ENCODE measurements around the gene TTC7B. TPM values are rescaled to one million over a fixed set of nuclear protein-coding genes. Genes with fewer than 3 reads are reported as not detected.

TTC7B gene
- total RNA-seq, 1 experiment from 2014 or later: 70.6 TPM

DNA sequence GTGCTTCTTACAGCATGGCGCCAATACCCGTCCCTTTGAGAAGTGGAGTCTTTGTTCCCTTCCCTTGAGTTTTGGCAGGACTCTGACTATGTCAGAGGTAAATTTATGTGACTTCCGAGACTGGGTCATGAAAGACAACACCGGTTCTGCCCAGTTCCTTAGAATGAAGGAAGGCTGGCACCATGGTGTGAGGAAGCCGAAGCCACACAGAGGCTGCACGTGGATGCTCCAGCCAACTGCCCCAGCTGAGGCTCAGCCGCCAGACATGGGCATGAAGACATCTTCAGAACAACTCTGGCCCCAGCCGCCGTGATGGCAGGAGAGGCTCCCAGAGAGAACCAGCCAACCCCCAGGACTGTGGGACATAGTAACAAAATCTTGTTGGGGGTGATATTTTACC lies 308.2 kb downstream of the TTC7B start (continued):
- TF ChIP-seq EZH2phosphoT487 (IDR thresholded peaks at IDR 0.05; ENCODE audit: borderline replicate concordance) (no peak), TCF7L2 (IDR thresholded peaks at IDR 0.05; ENCODE audit: borderline replicate concordance, extremely low read depth, insufficient read depth, insufficient read length) (no peak)
- TF ChIP-seq, protein P1, sequence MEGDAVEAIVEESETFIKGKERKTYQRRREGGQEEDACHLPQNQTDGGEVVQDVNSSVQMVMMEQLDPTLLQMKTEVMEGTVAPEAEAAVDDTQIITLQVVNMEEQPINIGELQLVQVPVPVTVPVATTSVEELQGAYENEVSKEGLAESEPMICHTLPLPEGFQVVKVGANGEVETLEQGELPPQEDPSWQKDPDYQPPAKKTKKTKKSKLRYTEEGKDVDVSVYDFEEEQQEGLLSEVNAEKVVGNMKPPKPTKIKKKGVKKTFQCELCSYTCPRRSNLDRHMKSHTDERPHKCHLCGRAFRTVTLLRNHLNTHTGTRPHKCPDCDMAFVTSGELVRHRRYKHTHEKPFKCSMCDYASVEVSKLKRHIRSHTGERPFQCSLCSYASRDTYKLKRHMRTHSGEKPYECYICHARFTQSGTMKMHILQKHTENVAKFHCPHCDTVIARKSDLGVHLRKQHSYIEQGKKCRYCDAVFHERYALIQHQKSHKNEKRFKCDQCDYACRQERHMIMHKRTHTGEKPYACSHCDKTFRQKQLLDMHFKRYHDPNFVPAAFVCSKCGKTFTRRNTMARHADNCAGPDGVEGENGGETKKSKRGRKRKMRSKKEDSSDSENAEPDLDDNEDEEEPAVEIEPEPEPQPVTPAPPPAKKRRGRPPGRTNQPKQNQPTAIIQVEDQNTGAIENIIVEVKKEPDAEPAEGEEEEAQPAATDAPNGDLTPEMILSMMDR (IDR thresholded peaks at IDR 0.05 in 2 of 3, conservative IDR thresholded peaks at IDR 0.05 in 1 of 3; ENCODE audit: borderline replicate concordance in 1 of 3, insufficient read depth in 1 of 3, low read depth in 2 of 3, low read length in 2 of 3): no peak

DNA sequence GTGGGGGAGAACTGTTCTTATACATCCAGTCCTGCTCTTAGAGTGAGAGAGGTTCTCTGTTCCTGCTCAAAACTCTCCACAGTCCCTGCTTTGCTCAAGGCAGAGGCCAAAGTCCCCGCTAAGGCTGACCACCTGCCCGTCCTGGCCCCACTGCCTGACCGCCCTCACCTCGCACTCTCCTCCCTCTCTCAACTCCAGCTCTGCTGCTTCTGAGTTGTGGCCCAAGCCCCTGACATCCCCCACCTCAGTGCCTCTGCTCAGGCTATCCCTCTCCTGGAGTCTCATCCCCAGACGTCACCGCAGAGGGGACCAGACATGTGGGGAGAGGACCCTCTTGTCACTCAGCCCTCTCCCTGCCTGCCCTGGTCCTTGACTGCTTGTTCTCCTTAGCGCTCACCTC lies 308.8 kb downstream of the TTC7B start:
- Histone ChIP-seq H3K9me2 (ENCODE audit: insufficient read depth) (no peaks in the 10 kb centered on the region), H3K27ac (ENCODE audit: low read depth, low read length) (no peak overlapping the region), H4K20me1 (ENCODE audit: insufficient read depth) (no peaks in the 10 kb centered on the region), H3K4me1 (ENCODE audit: control insufficient read depth in 1 of 2, insufficient read depth in 2 of 2, low read length in 2 of 2) (peaks cover 38 to 40% of the 10 kb centered on the region in 2 experiments), H3K36me3 (ENCODE audit: control insufficient read depth in 1 of 2, insufficient read depth in 2 of 2, low read length in 2 of 2) (no peaks in the 10 kb centered on the region), H3K79me2 (ENCODE audit: insufficient read depth, low read length) (no peaks in the 10 kb centered on the region), H3K9ac (ENCODE audit: low read length) (no peak overlapping the region), H3K9me3 (ENCODE audit: control insufficient read depth in 1 of 2, insufficient read depth in 1 of 2, low read depth in 1 of 2, low read length in 2 of 2) (no peaks in the 10 kb centered on the region), H3K4me3 (replicated peaks in 1 of 2; ENCODE audit: low read depth in 1 of 2, low read length in 2 of 2) (no peak overlapping the region), H2AFZ (ENCODE audit: low read depth, low read length, poor library complexity, severe bottlenecking) (no peak overlapping the region), H3K27me3 (ENCODE audit: insufficient read depth, low read length) (no peaks in the 10 kb centered on the region), H3K4me2 (ENCODE audit: low read length) (no peak overlapping the region)
- ChIA-PET POLR2A (no interaction called here), CTCF (no interaction called here), RAD21 (ENCODE audit: low non-redundant PET in 1 of 2, low total read pairs in 2 of 2, uncharacterized antibody in 2 of 2, unreplicated experiment in 2 of 2) (no interaction called here)
- ATAC-seq: no peak
- BruUV-seq (replicated peaks): no TSS peak
- intact Hi-C loops (cut with micrococcal nuclease): no loop called here
- DNase-seq (ENCODE audit: low read depth, low spot score): no peak
- no peak for TF ChIP-seq CEBPB (IDR thresholded peaks at IDR 0.05; ENCODE audit: low read depth)

- Histone ChIP-seq H3K4me3 (replicated peaks in 1 of 2; ENCODE audit: low read depth in 1 of 2, low read length in 2 of 2) (no peak overlapping the region), H3K4me1 (ENCODE audit: control insufficient read depth in 1 of 2, insufficient read depth in 2 of 2, low read length in 2 of 2) (peaks cover 38 to 44% of the 10 kb centered on the region in 2 experiments), H3K27ac (ENCODE audit: low read depth, low read length) (no peak overlapping the region), H2AFZ (ENCODE audit: low read depth, low read length, poor library complexity, severe bottlenecking) (no peak overlapping the region), H3K4me2 (ENCODE audit: low read length) (no peak overlapping the region), H3K27me3 (ENCODE audit: insufficient read depth, low read length) (no peaks in the 10 kb centered on the region), H4K20me1 (ENCODE audit: insufficient read depth) (no peaks in the 10 kb centered on the region), H3K9me3 (ENCODE audit: control insufficient read depth in 1 of 2, insufficient read depth in 1 of 2, low read depth in 1 of 2, low read length in 2 of 2) (no peaks in the 10 kb centered on the region), H3K36me3 (ENCODE audit: control insufficient read depth in 1 of 2, insufficient read depth in 2 of 2, low read length in 2 of 2) (no peaks in the 10 kb centered on the region), H3K9me2 (ENCODE audit: insufficient read depth) (no peaks in the 10 kb centered on the region), H3K79me2 (ENCODE audit: insufficient read depth, low read length) (no peaks in the 10 kb centered on the region), H3K9ac (ENCODE audit: low read length) (no peak overlapping the region)
- intact Hi-C loops (cut with micrococcal nuclease): no loop called here
- no TSS peak for BruUV-seq (replicated peaks)
- TF ChIP-seq MAX (IDR thresholded peaks at IDR 0.05): no peak
- no peak for TF ChIP-seq EZH2phosphoT487 (IDR thresholded peaks at IDR 0.05; ENCODE audit: borderline replicate concordance)
- TF ChIP-seq, protein P2, sequence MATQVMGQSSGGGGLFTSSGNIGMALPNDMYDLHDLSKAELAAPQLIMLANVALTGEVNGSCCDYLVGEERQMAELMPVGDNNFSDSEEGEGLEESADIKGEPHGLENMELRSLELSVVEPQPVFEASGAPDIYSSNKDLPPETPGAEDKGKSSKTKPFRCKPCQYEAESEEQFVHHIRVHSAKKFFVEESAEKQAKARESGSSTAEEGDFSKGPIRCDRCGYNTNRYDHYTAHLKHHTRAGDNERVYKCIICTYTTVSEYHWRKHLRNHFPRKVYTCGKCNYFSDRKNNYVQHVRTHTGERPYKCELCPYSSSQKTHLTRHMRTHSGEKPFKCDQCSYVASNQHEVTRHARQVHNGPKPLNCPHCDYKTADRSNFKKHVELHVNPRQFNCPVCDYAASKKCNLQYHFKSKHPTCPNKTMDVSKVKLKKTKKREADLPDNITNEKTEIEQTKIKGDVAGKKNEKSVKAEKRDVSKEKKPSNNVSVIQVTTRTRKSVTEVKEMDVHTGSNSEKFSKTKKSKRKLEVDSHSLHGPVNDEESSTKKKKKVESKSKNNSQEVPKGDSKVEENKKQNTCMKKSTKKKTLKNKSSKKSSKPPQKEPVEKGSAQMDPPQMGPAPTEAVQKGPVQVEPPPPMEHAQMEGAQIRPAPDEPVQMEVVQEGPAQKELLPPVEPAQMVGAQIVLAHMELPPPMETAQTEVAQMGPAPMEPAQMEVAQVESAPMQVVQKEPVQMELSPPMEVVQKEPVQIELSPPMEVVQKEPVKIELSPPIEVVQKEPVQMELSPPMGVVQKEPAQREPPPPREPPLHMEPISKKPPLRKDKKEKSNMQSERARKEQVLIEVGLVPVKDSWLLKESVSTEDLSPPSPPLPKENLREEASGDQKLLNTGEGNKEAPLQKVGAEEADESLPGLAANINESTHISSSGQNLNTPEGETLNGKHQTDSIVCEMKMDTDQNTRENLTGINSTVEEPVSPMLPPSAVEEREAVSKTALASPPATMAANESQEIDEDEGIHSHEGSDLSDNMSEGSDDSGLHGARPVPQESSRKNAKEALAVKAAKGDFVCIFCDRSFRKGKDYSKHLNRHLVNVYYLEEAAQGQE (IDR thresholded peaks at IDR 0.05; ENCODE audit: low read depth): no peak
- DNase-seq (ENCODE audit: low read depth, low spot score) (no peak), ATAC-seq (no peak)
- ChIA-PET CTCF (no interaction called here), POLR2A (interaction anchor here (0.9 kb wide), 1 partner anchor 23 kb away, joined by 4 read pairs; no protein-coding TSS in a partner anchor), RAD21 (ENCODE audit: low non-redundant PET in 1 of 2, low total read pairs in 2 of 2, uncharacterized antibody in 2 of 2, unreplicated experiment in 2 of 2) (no interaction called here)
Observed at GRCh38 chr14:90506748-90507147, 309.5 kb downstream of the TTC7B start.
